ENCODE measurements around the gene PAFAH2. TPM values are rescaled to one million over a fixed set of nuclear protein-coding genes. Genes with fewer than 3 reads are reported as not detected.
"Not testable (repeated sequence)": the region's sequence is repeated elsewhere in the genome, so short reads cannot be mapped to it uniquely, and the experiment has no call there.

PAFAH2 gene
- total RNA-seq, 1 experiment from 2014 or later, result 7.6 TPM

DNA sequence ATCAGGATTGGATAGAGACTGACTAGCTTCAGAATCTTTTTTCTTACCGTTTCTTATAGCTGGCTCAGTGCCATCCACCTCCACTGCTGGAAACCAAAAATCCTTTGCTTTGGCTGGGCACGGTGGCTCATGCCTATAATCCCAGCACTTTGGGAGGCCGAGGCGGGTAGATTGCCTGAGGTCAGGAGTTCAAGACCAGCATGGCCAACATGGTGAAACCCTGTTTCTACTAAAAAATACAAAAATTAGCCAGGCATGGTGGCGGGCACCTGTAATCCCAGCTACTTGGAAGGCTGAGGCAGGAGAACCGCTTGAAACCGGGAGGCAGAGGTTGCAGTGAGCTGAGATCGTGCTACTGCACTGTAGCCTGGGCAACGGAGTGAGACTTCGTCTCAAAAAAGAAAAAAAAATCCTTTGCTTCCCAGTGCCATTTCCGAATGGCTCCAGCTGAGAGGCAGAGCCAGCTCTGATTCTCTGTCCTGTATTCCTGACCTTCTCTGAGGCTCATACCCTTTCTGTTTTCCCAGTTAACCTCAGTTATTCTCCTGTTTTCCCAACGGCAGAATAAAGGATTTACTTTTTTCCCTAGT is 65.0 kb downstream of the PAFAH2 start:
- DNase-seq (ENCODE audit: low spot score), result not testable (repeated sequence)

DNA sequence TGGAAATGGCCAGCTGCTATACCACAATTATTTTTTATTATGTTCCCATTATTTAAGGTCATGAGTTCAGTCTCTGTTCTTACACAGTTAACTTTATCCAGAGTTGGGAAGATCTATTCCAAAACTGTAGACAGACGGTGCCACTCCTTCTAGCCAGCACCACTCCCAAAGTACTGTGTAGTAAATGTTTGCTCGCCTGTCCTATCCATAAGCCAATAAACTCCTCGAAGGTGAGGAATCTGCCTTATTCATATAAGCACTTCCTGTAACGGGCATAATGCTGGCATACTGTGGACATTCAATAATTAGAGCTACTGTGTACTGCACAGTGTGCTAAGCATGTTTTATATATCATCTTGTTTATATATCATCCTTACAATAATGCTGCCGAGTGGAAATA is 65.5 kb downstream of the PAFAH2 start:
- DNase-seq (ENCODE audit: low spot score), result no peak

GRCh38 chr1:25929016-25929415 is 68.8 kb downstream of the PAFAH2 start:
- DNase-seq (ENCODE audit: low spot score), result no peak

- no peak for DNase-seq (ENCODE audit: low spot score)
Measured at GRCh38 chr1:25927521-25928265, 70.2 kb downstream of the PAFAH2 start.

DNA sequence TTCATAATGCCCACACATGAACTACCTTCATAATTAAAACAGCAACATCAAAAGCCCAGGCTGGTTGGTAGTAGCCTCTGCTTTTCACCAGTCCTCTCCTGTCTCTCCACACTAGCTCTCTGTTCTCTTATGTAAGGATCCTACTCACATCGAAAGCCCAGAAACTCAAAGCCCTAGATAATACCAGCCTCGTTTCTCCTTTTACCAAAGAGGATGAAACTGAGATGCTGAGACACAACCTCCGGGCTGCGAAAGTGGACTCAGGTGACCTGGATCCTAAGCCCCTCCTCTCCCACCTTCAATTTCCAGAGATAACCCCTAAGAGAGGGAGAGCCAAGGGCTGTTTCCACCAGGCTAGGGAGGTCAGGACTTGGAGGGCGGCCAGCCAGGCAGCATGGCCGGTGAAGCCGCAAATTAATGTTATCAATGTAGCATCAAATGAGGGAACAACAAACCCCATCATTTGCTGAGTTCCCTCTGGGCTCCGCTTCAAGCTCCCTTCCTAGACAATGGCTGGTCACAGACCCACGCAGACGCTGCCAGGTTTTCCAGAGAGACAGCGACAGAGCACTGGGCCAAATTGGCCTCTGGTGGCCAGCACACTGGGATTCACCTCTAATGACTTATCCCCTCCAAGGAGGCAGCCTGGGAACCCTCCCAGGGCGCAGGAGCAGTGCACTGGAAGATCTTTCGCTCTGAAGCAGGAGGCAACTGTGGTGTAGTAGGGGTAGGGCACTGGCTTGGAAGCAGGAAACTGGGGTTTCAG is 70.9 kb downstream of the PAFAH2 start:
- DNase-seq (ENCODE audit: low spot score), result no peak

DNA sequence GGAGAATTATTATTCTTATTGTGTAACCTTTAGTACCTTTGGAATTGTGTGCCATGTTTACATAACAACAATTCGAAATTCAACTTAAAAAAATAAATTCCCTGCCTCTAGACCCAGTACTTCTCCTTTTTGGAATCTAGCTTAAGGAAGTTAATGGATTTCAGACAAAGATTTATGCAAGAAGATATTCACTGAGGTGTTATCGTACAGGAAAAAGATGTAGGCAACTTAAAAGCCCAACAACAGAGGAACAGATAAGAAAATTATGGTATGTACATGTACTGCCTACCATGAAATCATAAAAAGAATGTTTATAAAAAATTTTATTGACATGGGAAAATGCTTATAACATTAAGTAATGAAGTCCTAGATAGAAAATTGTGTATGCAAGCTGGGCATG is 73.4 kb downstream of the PAFAH2 start:
- no peak for DNase-seq (ENCODE audit: low spot score)

GRCh38 chr1:25922971-25923552 is 74.8 kb downstream of the PAFAH2 start:
- no peak for DNase-seq (ENCODE audit: low spot score)

DNA sequence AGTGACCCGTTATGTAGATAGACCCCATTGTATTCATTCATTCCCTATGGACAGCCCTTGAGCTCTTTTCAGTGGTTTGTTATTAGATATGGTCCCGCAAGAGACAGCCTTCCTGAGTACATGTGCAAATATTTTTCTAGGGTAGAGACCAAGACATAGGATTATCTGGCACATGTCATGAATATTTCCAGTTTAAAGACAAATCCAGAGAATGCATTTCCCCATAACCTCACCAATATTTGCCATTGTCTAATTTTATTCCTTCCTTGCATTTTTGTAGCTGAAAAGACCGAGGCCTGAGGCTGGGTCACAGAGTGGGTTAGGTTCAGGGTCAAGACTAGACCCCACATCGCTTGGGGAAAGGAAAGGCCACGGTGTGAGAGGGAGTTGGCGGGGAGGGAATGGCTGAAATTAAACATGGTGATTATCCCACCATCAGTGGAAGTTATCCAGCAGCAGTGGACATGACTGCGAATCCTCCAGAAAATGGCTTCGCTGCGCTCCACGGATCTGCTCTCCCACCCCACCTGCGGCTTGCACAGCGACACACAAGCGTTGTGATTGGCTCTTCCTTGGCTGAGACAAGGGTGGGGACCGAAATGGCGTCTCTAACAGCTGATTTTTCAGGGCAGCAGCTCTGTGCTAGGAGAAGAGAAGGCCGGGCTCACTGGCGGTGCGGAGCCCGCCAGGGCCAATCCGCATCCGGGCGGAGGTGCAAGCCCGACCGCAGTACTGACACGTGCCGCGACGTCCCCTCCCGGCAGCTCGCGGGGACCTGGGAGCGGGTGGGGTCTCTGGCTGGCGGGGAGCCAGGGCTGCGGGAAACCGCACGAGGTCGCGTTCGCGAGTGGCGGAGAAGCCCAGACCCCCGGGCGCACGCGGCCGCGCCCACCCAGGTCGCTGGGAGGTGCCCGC is 75.5 kb downstream of the PAFAH2 start:
- no peak for DNase-seq (ENCODE audit: low spot score)

DNA sequence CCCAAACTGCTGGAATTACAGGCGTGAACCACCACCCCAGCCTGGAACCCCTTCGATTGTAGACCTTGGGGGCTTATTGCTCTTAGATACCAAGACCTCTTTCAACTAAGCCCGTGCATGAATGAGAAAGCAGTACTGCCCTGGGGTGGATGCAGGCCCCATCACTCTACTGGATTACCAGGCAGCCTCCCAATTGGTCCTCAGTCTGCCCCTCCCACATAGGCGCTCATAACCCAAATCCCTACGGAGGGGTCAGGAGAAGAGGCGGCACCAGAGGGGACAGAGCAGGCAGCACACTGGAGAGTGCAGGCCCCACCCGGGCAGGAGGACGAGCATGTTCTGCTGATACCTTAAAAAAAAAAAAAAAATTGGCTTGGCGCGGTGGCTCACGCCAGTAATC is 79.2 kb downstream of the PAFAH2 start:
- DNase-seq (ENCODE audit: low spot score), result no peak

DNA sequence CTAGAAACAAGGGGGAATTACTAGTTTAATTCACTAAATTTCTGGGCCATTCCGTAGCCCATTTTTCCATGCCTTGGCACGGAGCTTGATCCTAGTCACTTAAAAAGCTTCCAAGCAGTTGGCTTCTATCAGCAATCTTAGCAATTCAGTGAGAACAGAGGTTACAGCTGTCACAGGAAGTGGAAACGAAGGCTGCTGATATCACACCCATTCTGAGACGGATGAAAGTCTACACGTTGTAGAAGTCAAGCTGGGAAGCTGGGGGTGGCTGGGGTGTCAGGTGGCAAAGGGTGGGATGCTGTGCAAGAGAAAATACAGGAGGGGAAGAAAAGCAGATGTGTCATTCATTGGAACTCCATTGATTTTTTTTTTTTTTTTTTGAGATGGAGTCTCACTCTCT is 79.9 kb downstream of the PAFAH2 start:
- DNase-seq (ENCODE audit: low spot score), result no peak

- no peak for DNase-seq (ENCODE audit: low spot score)
Measured at GRCh38 chr1:25916460-25916859, 81.4 kb downstream of the PAFAH2 start.

GRCh38 chr1:25914074-25914995 is 83.5 kb downstream of the PAFAH2 start:
- no peak for DNase-seq (ENCODE audit: low spot score)

GRCh38 chr1:25913206-25913605 is 84.7 kb downstream of the PAFAH2 start:
- DNase-seq (ENCODE audit: low spot score), result no peak

DNA sequence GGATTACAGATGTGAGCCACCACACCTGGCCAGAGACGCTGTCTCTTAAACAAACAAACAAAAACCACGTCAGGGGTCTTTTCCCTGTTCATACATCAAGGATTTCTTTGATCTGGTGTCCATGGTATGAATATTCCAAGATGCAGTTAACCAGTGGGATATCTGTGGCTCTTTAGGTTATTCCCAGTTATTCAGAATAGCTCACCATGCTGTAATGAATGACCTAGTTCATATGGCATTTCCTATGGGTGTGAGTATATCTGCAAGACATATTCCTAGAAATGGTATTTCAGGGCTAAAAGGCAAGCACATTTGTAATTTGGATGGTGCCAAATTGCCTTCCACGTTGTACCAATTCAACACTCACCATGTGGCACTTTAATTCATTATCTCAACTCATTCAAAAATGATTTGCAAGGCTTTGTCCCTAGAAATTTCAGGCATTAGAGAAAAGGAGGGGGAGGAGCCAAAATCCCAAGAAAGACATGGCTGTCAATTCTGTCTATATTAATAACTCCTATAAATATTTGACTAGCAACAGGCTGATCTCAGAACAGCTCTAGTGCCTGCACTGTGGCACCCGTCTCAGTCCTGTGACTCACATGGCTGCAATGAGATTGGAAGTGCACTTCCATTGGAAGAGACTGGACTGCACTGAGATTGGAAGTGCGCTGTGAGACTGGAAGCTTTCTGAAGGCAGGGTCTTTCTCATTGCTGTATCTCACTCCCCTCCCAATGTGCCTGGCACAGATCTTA is 85.6 kb downstream of the PAFAH2 start:
- no peak for DNase-seq (ENCODE audit: low spot score)

DNA sequence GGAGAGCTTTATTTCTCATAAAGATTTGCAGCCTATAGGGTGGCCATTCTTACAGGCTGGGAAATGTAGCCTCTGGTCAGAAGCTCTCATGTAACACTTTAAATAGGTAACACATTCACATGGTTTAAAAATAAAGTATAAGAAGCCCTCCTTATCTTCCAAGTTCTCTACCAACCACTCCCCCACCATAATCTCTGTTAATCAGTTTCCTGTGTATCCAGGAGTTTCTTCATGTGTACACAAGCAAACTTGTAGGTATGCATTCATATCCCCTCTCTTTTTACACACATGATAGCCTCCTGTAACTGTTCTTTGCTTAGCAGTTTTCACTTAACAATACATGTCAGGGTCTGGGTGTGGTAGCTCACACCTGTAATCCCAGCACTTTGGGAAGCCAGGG is 86.7 kb downstream of the PAFAH2 start:
- DNase-seq (ENCODE audit: low spot score), result no peak
